HG02852 (cell line): ENCODE results near the gene IFITM2.

Experiments
- ATAC-seq: cut with Tn5 transposase; IDR thresholded peaks from one replicate; pipeline ENCODE4 v1.9.1; 2021; ENCODE audit warnings: mild to moderate bottlenecking, moderate library complexity; ENCODE audit not compliant: unreplicated experiment

IFITM2 gene

GRCh38 chr11:292211-293121 lies 15.2 kb upstream of the IFITM2 start:
- ATAC-seq, result no peak

DNA sequence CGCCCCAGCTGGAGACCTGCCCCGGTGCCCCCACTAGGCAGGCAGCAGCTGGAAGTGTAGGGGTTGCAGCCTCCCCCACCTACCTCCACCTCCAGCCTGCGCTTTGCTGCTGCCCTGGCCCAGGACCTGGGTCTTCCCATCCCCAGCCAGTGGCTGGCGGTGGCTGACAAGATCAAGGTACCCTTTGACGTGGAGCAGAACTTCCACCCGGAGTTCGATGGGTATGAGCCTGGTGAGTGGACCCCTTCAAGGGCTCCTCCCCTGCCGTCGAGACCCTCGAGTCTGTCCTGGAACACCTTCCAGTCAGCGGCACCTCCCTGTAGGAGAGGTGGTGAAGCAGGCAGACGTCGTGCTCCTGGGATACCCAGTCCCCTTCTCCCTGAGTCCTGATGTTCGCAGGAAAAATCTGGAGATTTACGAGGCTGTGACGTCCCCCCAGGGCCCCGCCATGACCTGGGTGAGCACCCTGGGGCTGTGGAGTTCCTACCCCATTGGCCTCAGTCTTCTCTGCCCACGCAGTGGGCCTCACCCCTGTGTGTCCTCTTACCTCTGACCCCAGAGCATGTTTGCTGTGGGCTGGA lies 14.3 kb upstream of the IFITM2 start:
- no peak for ATAC-seq

- no peak for ATAC-seq
Observed at GRCh38 chr11:293852-294661, 13.6 kb upstream of the IFITM2 start.

GRCh38 chr11:294780-295179 lies 12.8 kb upstream of the IFITM2 start:
- no peak for ATAC-seq

GRCh38 chr11:295351-296170 lies 12.1 kb upstream of the IFITM2 start:
- no peak for ATAC-seq

DNA sequence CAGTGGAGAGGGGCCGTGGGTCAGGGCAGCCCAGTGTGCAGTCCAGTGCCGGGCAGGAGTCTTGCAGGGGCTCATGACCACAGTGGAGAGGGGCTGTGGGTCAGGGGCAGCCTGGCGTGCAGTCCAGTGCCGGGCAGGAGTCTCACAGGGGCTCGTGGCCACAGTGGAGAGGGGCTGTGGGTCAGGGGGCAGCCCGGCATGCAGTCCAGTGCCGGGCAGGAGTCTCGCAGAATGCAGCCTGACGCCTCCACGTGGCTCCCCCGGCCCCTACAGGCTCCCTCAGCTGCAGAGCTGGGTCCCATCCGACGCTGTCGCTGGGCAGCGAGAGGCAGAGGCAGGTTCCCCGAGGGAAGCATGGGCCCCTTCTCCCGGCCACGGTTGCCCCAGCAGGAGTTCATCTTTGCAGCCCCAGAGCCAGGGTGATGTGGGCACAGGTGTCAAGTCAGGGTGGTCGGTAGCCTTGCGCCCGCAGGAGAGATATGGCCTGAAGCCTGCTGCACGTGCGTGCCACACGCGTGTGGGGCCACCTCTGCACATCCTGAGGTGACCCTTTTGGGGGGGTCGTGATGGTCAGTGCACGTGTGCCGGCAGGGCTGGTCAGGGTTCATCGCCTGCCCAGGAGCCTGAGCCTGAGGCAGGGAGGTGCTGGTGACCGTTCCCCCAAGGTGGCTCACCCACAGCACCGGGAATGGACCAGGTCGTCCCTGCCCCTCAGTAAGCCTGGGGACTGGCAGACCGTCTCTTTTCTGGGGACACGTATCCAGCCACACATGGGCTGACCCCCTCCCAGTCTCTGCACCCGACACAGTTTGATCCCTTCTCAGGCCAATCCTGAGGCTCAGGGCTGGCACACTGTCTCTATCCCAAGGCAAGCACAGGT lies 11.2 kb upstream of the IFITM2 start:
- ATAC-seq, result no peak

- no peak for ATAC-seq
Observed at GRCh38 chr11:297051-297585, 10.5 kb upstream of the IFITM2 start.

- no peak for ATAC-seq
Observed at GRCh38 chr11:297586-298405, 9.8 kb upstream of the IFITM2 start.

- ATAC-seq, result no peak
Observed at GRCh38 chr11:298406-299065, 9.1 kb upstream of the IFITM2 start.

DNA sequence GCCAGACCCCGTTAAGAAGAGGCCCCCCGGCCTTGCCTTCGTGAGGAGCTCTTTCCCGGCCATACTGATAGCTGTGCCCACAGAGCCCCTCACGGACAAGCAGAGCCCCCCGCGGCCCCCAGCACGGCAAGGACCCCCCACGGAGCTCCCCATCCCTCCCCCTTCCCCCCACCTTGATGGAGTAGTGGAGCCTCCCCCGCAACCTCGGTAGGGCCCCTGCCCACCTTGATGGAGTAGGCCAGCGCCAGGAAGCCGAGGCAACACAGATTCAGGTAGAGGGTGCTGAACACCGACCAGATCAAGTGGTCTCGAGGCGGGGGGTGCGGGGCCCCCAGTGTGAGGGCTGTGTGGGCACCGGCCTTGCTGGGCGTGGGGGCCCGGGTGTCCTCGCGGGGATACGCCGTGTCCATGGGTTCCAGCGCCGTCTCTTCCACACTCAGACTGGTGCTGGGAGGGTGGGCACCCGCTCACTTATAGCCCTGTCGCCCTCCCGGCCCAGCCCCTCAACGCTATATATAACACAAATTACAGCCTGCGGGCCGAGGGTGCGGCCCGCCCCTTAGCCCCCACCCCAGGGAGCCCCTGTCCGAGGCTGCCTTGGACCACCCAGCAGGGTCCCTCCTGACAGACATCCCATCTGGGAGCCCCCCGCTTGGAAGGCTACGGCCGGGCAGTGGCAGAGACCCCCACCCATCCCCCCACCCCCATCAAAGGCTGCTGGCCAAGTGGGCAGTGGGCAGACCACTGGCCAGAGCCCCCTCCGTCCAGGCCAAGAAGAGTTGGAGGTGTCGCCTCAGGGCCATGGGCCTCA lies 8.3 kb upstream of the IFITM2 start, which contains the start of gene IFITM5:
TSS of gene IFITM5 (minus strand) at position 446 of the 811 bp plus-strand sequence. CDS start at position 410, 36 bp downstream.
- no peak for ATAC-seq

DNA sequence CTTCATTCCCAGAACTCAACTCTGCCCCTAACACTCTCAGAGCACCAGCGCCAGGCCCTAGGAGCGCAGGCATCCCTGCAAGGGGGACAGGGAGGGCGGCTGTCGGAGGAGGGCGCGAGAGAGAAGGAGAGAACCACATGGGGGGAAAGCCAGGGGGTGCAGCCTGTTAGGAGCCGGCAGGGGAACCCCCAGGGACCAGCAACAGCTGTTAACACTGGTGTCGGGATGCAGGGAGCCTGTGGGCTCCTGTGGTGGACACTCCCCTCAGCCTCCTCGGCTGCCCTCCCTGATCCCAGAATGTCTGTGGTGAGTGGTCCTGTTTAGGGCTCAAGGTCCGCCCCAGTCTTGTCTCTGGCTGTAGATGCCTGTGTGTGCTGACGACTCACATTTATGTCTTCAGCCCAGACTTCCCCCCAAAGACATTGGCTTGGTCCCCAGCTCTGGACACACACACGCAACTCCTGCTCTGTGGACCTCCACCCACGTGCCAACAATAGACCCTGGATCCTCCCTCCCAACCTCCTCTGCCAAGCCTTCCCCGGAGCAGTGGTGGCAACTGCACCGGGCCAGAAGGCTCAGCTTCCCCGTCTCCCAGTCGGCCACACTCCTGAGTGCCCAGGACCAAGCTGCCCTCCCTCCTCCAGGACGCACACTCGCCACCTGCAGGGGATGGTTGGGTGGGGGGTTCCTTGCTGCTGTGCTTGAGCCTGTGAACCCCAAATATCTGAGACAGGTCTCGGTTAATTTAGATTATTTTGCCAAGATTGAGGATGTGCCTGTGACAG lies 7.5 kb upstream of the IFITM2 start:
- ATAC-seq, result no peak

DNA sequence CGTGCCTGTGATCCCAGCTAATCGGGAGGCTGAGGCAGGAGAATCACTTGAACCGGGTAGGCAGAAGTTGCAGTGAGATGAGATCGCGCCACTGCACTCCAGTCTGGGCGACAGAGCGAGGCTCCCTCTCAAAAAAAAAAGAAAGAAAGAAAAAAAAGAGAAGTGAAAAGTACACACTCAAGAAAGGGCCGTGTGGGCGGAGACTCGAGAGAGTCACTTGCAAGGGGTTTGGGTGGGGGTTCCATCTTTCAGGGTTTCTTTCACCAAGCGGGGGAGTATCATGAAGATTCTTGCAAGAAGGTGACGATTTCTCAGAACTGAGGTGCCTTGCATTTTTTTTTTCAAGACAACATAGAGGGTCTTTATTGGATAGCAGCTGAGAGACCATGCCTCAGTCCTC lies 4.3 kb upstream of the IFITM2 start:
- no peak for ATAC-seq

DNA sequence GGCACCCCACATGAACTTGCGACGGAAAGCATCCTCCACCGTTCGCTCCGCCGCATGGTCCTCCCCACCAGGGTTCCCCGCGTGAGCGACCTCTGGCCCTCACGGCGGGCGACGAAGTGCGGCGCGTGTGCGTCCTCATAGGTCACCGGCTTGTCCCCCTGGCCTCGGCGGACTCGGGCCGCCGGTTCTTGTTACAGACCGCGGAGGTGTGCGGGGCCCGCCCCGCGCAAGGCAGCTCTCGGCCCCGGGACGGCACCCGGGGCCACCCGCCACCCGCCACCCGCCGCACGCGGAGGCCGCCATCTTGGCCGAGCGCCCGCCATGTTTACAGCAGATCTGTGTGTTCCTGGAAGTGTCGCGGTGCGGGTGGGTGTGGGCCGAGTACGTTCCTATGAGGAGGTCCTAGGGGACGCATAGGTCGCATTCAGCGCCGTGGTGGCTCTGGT lies 3.5 kb upstream of the IFITM2 start:
- ATAC-seq, result no peak

DNA sequence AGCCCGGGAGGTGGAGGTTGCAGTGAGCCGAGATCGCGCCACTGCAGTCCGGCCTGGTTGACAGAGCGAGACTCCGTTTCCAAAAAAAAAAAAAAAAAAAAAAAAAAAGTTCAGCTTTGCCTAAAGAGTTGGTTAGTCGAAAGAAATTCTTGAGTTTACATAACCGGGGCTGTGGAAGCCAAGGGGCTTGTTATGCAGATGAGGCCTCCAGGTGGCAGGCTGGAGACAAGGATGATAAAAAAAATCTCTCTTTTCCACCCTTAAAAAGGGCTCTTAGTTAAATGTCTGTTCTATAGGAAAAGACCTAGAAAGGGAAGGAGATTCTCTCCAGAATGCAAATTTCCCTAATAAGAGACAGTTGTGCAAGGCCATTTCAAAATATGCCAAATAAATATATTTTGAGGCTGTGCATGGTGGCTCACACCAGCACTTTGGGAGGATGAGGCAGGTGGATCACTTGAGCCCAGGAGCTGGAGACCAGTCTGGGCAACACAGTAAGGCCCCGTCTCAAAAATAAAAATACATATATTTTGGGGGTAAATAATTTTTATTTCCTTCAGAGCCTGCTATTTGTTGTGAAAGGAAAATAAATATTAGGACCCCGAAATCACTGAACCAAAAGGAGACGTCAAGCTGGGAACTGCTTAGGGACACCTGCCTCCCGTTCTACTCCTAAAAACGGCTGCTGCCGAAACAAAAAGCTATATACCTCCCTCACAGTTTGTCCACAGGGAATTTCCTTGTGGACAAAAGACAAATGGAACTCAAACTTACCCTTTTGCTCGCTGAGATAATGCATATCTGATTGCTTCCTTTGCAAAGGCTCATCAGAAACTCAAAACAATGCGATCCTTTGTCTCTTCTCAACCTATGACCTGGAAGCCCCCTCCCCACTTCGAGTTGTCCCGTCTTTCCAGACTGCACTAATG lies 2.4 kb upstream of the IFITM2 start:
- ATAC-seq, result no peak

- ATAC-seq, result no peak
Observed at GRCh38 chr11:305844-306211, 1.8 kb upstream of the IFITM2 start.
